ENCODE measurements around the gene SPATA2.

SPATA2 gene

DNA sequence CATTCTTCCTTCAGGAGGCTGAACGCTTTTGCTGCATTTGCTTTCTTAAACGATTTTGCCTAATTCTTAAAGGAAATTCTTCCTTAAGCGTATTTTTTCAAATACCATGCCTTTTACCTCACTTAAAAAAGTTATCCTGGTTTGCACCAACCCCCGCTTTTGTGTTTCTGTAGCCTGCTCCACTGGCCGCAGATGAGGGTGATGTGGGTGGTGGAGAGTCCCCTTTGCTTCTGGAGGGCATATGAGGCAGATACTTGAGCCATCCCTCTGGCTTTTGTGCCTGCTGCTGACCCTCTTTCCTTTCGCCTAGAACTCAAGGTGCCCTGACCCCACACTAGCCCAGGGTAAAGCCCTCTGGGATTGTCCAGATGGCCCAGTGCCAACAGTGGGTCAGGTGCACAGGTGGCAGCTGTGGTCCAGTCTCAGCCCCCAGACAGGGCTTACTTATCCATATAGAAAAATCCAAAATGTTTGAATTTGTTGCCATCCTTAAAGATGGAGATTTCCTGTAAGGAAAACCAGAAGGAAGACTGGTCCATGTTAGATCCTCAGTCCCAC, 43.9 kb downstream of the SPATA2 start:
- ChIA-PET POLR2A (no interaction called here), CTCF (interaction anchor here (1.1 kb wide), 1 partner anchor 16 kb away, joined by 5 read pairs; no protein-coding TSS in a partner anchor)
- DNase-seq, result no peak

DNA sequence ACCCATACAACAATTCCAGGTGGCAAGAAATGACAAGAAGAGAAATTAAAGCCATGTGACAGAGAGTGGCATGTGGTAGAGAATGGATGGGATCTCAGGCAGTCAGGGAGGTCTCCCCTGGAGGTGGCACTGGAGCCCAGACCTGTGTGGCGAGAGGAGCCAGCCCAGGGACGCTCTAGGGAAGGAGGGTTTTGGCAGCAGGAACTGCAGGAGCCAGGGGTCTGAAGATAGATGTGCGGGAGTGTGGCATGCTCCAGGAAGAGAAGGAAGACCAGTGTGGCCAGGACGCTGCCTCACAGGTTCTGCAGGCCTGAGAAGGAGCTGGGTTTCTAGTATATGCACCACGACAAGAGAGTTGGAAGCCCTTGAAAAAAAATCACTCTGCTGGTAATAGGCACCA, 45.1 kb downstream of the SPATA2 start:
- CTCF ChIA-PET, result no interaction called here
- H3K36me3 ChIP-seq (ENCODE audit: control insufficient read depth in 4 of 4, insufficient read depth in 4 of 4, low read length in 3 of 4), result peaks cover 5 to 40% (median 23%) of the 10 kb centered on the region in 4 experiments

More for the DNA sequence above, 43.9 kb downstream of the SPATA2 start:
- peaks cover 0 to 5% (median 0%) of the 10 kb centered on the region in 4 experiments for H3K4me1 ChIP-seq (ENCODE audit: control extremely low read depth in 1 of 4, control insufficient read depth in 4 of 4, insufficient read depth in 4 of 4, low read length in 3 of 4)
- H3K36me3 ChIP-seq (ENCODE audit: control insufficient read depth in 4 of 4, insufficient read depth in 4 of 4, low read length in 3 of 4), result peaks cover 3 to 35% (median 20%) of the 10 kb centered on the region in 4 experiments
- 90% methylated on average over 2 of the region's 6 CpGs for WGBS (ENCODE audit: insufficient coverage)
- no peaks in the 10 kb centered on the region for H3K9me3 ChIP-seq (ENCODE audit: control extremely low read depth in 1 of 5, control insufficient read depth in 4 of 5, insufficient read depth in 2 of 5, low read depth in 1 of 5, low read length in 4 of 5)
- H3K27me3 ChIP-seq (replicated peaks in 2 of 5; ENCODE audit: control insufficient read depth in 4 of 5, insufficient read depth in 5 of 5, low read length in 4 of 5), result no peaks in the 10 kb centered on the region
- no peak overlapping the region for H3K4me3 ChIP-seq (ENCODE audit: control insufficient read depth in 1 of 7, extremely low read depth in 1 of 7, insufficient read depth in 4 of 7, low read depth in 2 of 7, low read length in 6 of 7)
- no peak overlapping the region for H3K27ac ChIP-seq (ENCODE audit: insufficient read depth in 1 of 2, low read depth in 1 of 2, low read length in 2 of 2, poor library complexity in 1 of 2, severe bottlenecking in 2 of 2)

GRCh38 chr20:49868964-49869363, 46.4 kb downstream of the SPATA2 start:
- 80% methylated on average over 5 of the region's 5 CpGs for WGBS (ENCODE audit: insufficient coverage)
- ChIA-PET CTCF (no interaction called here), POLR2A (no interaction called here)
- Histone ChIP-seq H3K36me3 (ENCODE audit: control insufficient read depth in 4 of 4, insufficient read depth in 4 of 4, low read length in 3 of 4) (peaks cover 9 to 44% (median 30%) of the 10 kb centered on the region in 4 experiments), H3K4me1 (ENCODE audit: control extremely low read depth in 1 of 4, control insufficient read depth in 4 of 4, insufficient read depth in 4 of 4, low read length in 3 of 4) (peaks cover 0 to 5% (median 0%) of the 10 kb centered on the region in 4 experiments), H3K9me3 (ENCODE audit: control extremely low read depth in 1 of 5, control insufficient read depth in 4 of 5, insufficient read depth in 2 of 5, low read depth in 1 of 5, low read length in 4 of 5) (no peaks in the 10 kb centered on the region), H3K4me3 (ENCODE audit: control insufficient read depth in 1 of 7, extremely low read depth in 1 of 7, insufficient read depth in 4 of 7, low read depth in 2 of 7, low read length in 6 of 7) (no peak overlapping the region), H3K27me3 (replicated peaks in 2 of 5; ENCODE audit: control insufficient read depth in 4 of 5, insufficient read depth in 5 of 5, low read length in 4 of 5) (no peaks in the 10 kb centered on the region), H3K27ac (ENCODE audit: insufficient read depth in 1 of 2, low read depth in 1 of 2, low read length in 2 of 2, poor library complexity in 1 of 2, severe bottlenecking in 2 of 2) (no peak overlapping the region)
- no peak for DNase-seq

More for the DNA sequence above, 45.1 kb downstream of the SPATA2 start:
- H3K9me3 ChIP-seq (ENCODE audit: control extremely low read depth in 1 of 5, control insufficient read depth in 4 of 5, insufficient read depth in 2 of 5, low read depth in 1 of 5, low read length in 4 of 5), result no peaks in the 10 kb centered on the region
- H3K27me3 ChIP-seq (replicated peaks in 2 of 5; ENCODE audit: control insufficient read depth in 4 of 5, insufficient read depth in 5 of 5, low read length in 4 of 5), result no peaks in the 10 kb centered on the region
- DNase-seq, result no peak
- H3K4me1 ChIP-seq (ENCODE audit: control extremely low read depth in 1 of 4, control insufficient read depth in 4 of 4, insufficient read depth in 4 of 4, low read length in 3 of 4), result peaks cover 0 to 5% (median 0%) of the 10 kb centered on the region in 4 experiments
- POLR2A ChIA-PET, result no interaction called here
- H3K27ac ChIP-seq (ENCODE audit: insufficient read depth in 1 of 2, low read depth in 1 of 2, low read length in 2 of 2, poor library complexity in 1 of 2, severe bottlenecking in 2 of 2), result no peak overlapping the region
- 93% methylated on average over 3 of the region's 5 CpGs for WGBS (ENCODE audit: insufficient coverage)
- no peak overlapping the region for H3K4me3 ChIP-seq (ENCODE audit: control insufficient read depth in 1 of 7, extremely low read depth in 1 of 7, insufficient read depth in 4 of 7, low read depth in 2 of 7, low read length in 6 of 7)

DNA sequence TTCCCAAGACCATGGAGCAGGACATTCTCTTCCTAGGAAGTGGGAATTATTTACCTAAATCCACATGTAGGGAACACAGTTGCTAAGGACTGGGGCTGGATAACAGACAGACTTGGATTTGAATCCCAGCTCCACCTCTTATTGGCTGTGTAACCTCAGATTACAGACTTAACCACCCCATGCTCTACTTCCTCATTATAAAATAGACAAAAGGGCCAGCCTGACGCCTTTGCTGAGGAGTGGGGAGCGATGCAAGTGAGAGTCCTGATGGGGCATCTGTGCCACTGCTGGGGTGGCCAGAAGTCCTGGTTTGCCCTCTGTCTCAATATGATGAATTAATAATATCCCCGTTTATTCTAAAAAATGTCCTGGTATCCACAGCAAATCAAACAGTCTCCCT, 46.8 kb downstream of the SPATA2 start:
- H3K4me3 ChIP-seq (ENCODE audit: control insufficient read depth in 1 of 7, extremely low read depth in 1 of 7, insufficient read depth in 4 of 7, low read depth in 2 of 7, low read length in 6 of 7), result no peak overlapping the region
- DNase-seq, result no peak
- WGBS (ENCODE audit: insufficient coverage), result 97% methylated on average over 3 of the region's 3 CpGs
- peaks cover 0 to 5% (median 0%) of the 10 kb centered on the region in 4 experiments for H3K4me1 ChIP-seq (ENCODE audit: control extremely low read depth in 1 of 4, control insufficient read depth in 4 of 4, insufficient read depth in 4 of 4, low read length in 3 of 4)
- ChIA-PET CTCF (no interaction called here), POLR2A (no interaction called here)
- H3K36me3 ChIP-seq (ENCODE audit: control insufficient read depth in 4 of 4, insufficient read depth in 4 of 4, low read length in 3 of 4), result peaks cover 9 to 47% (median 31%) of the 10 kb centered on the region in 4 experiments
- no peaks in the 10 kb centered on the region for H3K9me3 ChIP-seq (ENCODE audit: control extremely low read depth in 1 of 5, control insufficient read depth in 4 of 5, insufficient read depth in 2 of 5, low read depth in 1 of 5, low read length in 4 of 5)
- H3K27ac ChIP-seq (ENCODE audit: insufficient read depth in 1 of 2, low read depth in 1 of 2, low read length in 2 of 2, poor library complexity in 1 of 2, severe bottlenecking in 2 of 2), result no peak overlapping the region
- H3K27me3 ChIP-seq (replicated peaks in 2 of 5; ENCODE audit: control insufficient read depth in 4 of 5, insufficient read depth in 5 of 5, low read length in 4 of 5), result no peaks in the 10 kb centered on the region

DNA sequence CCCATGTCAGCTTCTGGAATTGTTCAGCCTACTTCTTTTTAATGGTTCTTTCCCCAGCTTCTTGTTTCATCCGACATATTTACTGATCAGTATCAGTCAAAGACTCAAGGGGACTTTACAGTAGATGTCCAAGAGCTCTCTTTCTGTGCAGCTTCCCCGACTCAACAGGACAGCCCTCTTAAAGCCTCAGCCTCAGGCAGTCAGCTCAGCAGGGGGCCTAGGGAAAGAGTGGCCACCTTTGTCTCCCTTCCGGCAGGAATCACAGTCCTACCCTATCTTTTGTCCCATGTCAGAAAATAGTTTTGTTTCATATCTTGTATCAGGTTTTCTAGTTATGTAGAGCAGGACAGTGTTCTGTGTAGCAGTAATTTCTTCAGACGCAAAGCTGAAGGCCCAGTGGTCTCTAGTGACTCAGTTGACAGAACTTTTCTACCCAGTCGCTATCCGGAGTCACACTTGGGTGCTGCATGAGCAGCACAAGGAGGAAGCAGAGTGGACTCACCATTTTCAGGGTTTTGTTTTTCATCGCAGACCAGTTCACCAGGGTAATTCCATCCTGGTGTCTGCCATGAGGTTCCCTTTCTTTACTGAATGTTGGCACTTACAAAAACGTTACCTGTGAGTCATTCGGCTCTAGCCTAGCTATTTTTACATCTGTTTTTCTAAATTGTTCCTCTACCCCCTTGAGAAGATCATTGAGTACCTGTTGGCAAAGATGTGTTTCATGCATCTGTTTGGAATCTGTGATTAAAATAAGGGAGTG, 47.7 kb downstream of the SPATA2 start:
- Histone ChIP-seq H3K4me1 (ENCODE audit: control extremely low read depth in 1 of 4, control insufficient read depth in 4 of 4, insufficient read depth in 4 of 4, low read length in 3 of 4) (peaks cover 0 to 5% (median under 1%) of the 10 kb centered on the region in 4 experiments), H3K27ac (ENCODE audit: insufficient read depth in 1 of 2, low read depth in 1 of 2, low read length in 2 of 2, poor library complexity in 1 of 2, severe bottlenecking in 2 of 2) (no peak overlapping the region), H3K36me3 (ENCODE audit: control insufficient read depth in 4 of 4, insufficient read depth in 4 of 4, low read length in 3 of 4) (peaks cover 9 to 48% (median 30%) of the 10 kb centered on the region in 4 experiments), H3K9me3 (ENCODE audit: control extremely low read depth in 1 of 5, control insufficient read depth in 4 of 5, insufficient read depth in 2 of 5, low read depth in 1 of 5, low read length in 4 of 5) (no peaks in the 10 kb centered on the region), H3K27me3 (replicated peaks in 2 of 5; ENCODE audit: control insufficient read depth in 4 of 5, insufficient read depth in 5 of 5, low read length in 4 of 5) (no peaks in the 10 kb centered on the region), H3K4me3 (ENCODE audit: control insufficient read depth in 1 of 7, extremely low read depth in 1 of 7, insufficient read depth in 4 of 7, low read depth in 2 of 7, low read length in 6 of 7) (no peak overlapping the region)
- 96% methylated on average over 6 of the region's 9 CpGs for WGBS (ENCODE audit: insufficient coverage)
- ChIA-PET POLR2A (interaction anchor here (0.5 kb wide), 1 partner anchor 8 kb away, joined by 4 read pairs; no protein-coding TSS in a partner anchor), CTCF (interaction anchor here (1.2 kb wide), 1 partner anchor 622 kb away, joined by 4 read pairs; no protein-coding TSS in a partner anchor)
- no peak for DNase-seq

- ChIA-PET CTCF (no interaction called here), POLR2A (no interaction called here)
- Histone ChIP-seq H3K9me3 (ENCODE audit: control extremely low read depth in 1 of 5, control insufficient read depth in 4 of 5, insufficient read depth in 2 of 5, low read depth in 1 of 5, low read length in 4 of 5) (no peaks in the 10 kb centered on the region), H3K27me3 (replicated peaks in 2 of 5; ENCODE audit: control insufficient read depth in 4 of 5, insufficient read depth in 5 of 5, low read length in 4 of 5) (no peaks in the 10 kb centered on the region), H3K36me3 (ENCODE audit: control insufficient read depth in 4 of 4, insufficient read depth in 4 of 4, low read length in 3 of 4) (peaks cover 6 to 47% (median 25%) of the 10 kb centered on the region in 4 experiments), H3K4me3 (ENCODE audit: control insufficient read depth in 1 of 7, extremely low read depth in 1 of 7, insufficient read depth in 4 of 7, low read depth in 2 of 7, low read length in 6 of 7) (no peak overlapping the region), H3K4me1 (ENCODE audit: control extremely low read depth in 1 of 4, control insufficient read depth in 4 of 4, insufficient read depth in 4 of 4, low read length in 3 of 4) (peaks cover 0 to 5% (median under 1%) of the 10 kb centered on the region in 4 experiments), H3K27ac (ENCODE audit: insufficient read depth in 1 of 2, low read depth in 1 of 2, low read length in 2 of 2, poor library complexity in 1 of 2, severe bottlenecking in 2 of 2) (no peak overlapping the region)
- 100% methylated on average over 6 of the region's 8 CpGs for WGBS (ENCODE audit: insufficient coverage)
- no peak for DNase-seq
These were observed 49.3 kb downstream of the SPATA2 start for GRCh38 chr20:49866051-49866450.

DNA sequence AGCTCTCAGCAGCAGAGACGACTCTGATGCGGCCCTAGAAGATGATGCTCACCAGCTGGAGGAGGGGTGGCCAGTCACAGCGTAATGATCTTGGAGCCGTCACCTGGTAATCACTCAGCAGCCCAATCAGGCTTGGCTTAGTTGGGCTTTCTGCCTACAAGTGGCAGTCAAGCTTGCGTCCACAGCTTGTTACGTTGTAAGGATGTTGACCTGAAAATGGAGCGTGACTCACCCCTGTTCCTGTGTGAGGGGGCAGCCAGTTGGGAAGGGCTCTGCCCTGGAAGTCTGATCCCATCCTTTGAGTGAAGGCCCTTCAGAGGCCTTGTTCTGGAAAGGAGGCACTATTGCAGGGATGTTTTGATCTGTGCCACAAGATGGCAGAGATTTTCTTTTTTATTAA, 49.8 kb downstream of the SPATA2 start:
- POLR2A ChIA-PET, result no interaction called here
- H3K4me3 ChIP-seq (ENCODE audit: control insufficient read depth in 1 of 7, extremely low read depth in 1 of 7, insufficient read depth in 4 of 7, low read depth in 2 of 7, low read length in 6 of 7), result no peak overlapping the region
- no peaks in the 10 kb centered on the region for H3K27me3 ChIP-seq (replicated peaks in 2 of 5; ENCODE audit: control insufficient read depth in 4 of 5, insufficient read depth in 5 of 5, low read length in 4 of 5)
- H3K27ac ChIP-seq (ENCODE audit: insufficient read depth in 1 of 2, low read depth in 1 of 2, low read length in 2 of 2, poor library complexity in 1 of 2, severe bottlenecking in 2 of 2), result no peak overlapping the region
- H3K9me3 ChIP-seq (ENCODE audit: control extremely low read depth in 1 of 5, control insufficient read depth in 4 of 5, insufficient read depth in 2 of 5, low read depth in 1 of 5, low read length in 4 of 5), result no peaks in the 10 kb centered on the region
- H3K4me1 ChIP-seq (ENCODE audit: control extremely low read depth in 1 of 4, control insufficient read depth in 4 of 4, insufficient read depth in 4 of 4, low read length in 3 of 4), result peaks cover 0 to 5% (median under 1%) of the 10 kb centered on the region in 4 experiments
- CTCF ChIA-PET, result no interaction called here
- H3K36me3 ChIP-seq (ENCODE audit: control insufficient read depth in 4 of 4, insufficient read depth in 4 of 4, low read length in 3 of 4), result peaks cover 6 to 43% (median 25%) of the 10 kb centered on the region in 4 experiments
- WGBS (ENCODE audit: insufficient coverage), result 96% methylated on average over 7 of the region's 7 CpGs
- DNase-seq, result no peak

Measured in common myeloid progenitor, CD34-positive (primary cell).